ELF-1 (cell line): ENCODE measurements around the gene AARS2.

Experiments used
- DNase-seq: peaks from one replicate; pipeline ENCODE4 v3.0.0-alpha.2; 2016; ENCODE audit warnings: low read depth, low spot score

Gene AARS2

DNA sequence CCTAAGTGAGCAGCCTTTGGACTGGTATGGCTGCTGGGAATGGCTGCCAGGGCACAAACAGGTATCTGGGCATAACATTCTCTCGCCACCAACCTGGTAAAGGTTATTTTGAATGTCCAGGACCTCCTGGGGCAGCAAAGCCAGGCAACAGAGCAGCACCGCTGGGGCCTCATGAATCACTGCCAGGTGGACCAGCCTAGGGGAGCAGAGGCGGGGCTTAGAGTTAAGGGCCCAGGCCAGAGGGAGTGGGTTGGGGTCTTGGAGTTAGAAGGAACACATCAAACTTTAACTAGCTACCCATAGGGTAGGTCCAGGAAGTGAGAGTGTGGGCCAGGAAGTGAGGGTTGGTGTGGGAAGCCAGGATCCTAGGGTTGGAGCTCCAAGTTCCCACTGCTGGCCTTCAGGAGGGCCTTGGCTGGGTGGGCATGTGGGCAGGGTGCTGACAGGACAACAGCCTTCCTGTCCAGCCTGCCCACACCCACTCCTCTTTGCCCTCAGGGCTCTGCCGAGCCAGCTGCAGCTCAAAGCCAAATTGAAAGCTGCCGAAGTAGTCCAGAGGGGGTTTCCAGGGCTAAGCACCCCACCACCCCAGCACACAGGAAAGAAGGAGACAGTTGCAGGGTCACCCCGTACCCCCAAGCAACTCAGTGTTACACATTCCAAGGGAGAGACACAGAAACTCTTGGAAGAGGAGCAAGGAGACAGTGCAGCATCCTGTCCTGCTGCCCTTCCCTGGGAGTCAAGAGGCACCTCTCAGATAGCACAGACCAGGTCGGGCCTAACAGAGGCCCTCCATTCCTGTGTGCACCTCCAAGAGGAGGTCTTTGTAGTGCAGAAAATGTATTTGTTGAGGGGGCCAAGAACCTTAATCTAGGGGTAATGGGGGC is 50.4 kb downstream of the AARS2 start:
- DNase-seq, result no peak

DNA sequence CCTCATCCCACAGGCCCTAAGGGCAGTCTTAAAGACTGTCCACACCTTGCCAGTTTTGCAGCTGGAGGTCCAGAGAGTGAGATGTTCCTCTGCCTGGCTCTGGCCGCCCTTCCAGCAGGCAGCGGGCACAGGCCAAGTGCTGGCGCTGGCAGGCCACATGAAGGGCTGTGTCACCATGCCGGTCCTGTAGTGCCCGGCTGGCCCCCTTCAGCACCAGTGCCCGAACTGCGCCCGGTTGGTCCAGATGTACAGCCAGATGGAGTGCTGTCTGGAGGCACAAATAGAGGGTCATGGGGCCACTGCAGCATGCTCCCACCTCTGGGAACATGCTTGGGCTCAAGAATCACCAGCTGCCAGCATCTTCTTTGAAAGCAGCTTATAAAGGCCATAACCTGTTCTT is 51.6 kb downstream of the AARS2 start:
- DNase-seq, result no peak

DNA sequence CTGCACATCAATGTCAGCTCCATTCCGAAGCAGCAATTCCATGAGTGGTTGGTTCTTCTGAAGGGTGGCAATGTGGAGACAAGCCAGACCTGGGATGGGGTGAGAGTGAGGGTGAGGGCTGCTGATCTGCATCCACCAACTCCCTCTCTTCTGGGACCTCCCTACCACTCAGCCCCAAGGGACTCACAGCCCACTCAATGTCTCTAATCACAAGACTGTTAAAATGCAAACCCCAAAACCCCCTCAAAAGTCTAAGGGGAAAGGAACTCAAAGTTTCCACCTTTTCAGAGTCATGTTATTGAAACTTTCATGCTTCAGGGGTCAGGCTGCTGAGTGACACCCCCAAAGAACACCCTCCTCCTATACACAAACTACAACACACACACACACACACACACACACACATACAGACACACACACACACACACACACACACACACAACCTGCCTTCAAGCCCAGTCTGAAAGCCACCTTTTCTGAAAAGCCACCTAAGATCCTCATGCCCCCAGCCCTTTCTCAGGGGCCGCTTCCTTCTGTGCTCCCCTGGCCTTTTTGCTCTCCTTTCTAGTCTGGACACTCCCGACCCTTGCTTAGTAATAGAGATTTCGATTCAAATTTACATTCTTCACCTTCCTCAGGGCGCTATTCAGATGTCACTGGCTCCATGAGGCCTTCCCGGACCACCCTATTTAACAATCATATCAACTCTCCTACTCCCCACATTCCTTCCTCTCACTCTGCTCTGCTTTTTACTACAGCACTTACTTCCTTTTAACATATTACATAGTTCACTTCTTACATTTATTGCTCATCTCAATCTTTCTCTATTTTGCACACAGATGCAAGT is 52.5 kb downstream of the AARS2 start:
- no peak for DNase-seq

DNA sequence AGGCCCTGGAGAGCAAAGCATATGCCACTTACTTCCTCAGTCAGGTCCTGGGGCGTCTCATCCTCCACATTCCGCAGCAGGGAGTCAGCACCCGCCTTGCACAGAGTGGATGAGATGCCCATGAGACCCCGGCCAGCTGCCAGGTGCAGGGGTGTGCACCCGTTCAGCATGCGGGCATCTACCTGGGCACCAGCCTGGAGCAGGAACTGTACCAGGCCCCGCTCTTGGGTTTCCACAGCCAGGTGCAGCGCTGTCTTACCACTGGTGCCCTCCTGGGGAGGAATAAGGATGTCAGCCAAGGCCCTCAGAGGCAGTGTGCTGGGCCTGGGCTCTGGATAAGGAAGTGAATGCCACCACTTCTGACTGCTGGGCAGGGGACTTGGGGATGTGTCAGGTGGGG is 53.1 kb downstream of the AARS2 start:
- DNase-seq, result no peak

DNA sequence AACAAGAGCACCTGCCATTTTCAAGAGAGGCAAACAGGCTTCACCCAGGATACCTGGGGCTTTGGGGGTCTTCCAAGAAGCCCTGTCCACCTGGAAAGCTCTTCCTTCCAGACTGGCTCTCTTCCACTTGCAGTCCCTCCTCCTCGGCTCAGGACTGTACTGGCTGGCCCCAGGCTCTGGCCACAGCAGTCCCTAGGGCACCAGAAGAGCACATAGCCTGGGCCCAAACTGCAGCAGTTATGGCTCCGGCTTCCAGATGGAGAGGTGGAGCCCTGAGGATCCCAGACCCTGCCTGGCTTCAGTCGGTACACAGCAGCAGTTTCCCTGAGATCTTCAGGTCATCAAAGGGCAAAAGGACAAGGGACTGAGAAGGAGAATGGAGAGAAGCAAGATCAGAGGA is 54.2 kb downstream of the AARS2 start:
- DNase-seq, result no peak

DNA sequence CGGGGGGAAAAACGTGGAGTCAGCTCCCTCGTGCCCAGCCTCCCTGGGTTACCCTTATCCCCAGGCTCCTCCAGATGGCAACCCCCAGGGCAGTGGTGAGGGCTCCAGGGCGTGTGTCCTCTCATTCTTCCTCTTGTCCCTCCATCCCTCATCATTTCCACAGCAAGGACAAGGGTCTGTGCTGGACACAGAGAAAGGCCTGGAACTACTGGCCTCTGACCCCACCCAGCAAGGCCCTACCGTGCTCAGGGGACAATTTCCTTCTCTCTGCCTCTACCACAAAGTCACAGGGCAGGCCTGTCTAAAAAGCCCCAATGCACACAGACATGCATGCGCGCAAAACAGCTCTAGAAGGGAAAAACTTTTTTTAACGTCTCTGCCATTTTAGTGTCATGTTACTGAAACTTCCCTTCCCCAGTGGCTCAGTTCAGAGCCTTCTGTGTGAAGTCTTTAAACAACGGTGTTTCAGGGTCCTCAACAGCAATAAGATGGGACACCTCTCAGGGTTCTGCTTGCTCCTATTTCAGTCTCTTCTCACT is 54.8 kb downstream of the AARS2 start:
- no peak for DNase-seq

DNA sequence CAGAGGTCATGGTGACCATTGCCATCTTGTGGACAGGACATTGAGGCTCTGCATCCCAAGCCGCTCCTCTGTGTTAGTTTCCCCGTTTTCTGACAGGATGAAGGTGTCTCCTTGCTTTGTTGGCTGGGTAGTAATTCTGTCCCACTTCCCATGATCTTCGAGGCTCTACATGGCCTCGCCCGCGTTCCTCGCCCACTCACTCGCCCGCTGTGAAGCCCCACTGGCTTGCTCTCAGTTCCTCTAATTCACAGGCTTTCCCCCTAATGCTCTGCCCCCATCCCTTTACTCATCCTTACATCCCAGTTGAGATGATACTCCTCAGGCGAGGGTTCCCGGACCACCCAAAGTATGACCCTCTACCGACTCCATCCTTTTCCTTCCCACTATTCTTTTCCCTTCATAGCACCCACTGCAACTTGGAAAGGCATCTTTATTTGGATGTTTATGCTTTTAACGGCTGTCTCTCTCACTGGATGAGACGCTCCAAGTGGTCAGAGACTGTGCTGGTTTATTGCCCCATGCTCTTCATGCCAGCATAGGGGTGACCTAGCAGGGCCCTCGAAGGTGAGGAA is 55.3 kb downstream of the AARS2 start:
- DNase-seq, result no peak

DNA sequence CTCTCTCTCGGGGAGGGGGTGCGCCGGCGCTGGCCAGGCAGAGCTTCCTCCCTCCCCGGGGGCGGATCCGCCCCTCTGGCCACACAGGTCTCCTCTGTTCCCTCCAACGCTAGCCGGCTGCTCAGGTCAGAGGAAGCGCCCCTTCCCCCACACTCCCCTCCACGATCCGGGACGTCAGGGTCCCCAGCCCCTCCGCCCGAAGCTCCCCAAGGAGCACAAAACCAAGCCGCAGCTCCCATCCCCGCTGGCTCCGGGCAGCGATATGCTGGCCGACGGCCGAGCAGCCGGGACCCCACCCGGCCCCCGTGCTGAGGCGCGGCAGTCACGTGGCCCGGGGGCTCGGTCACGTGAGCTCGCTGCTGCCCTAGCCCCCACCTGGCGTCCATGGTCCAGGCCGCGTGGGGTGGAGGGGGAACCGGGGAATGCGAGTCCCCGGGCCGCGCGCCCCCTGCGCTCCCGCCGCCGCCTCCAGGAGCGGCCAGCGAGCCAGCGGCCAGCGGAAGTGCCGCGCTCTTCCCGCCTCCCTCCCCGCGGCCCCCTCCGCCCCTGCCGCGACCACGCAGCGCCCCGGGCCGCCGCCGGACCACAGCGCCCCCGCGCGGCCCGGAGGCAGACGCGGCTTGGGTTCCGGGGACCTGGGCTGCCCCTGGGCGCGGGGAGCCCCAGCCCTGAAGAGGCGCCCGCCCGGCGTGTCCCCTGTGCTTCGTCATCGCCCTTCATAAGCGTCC is 56.0 kb downstream of the AARS2 start, which contains the start of gene SLC35B2:
SLC35B2 (minus strand) TSS at position 504 of the 728 bp plus-strand sequence; CDS start at position 386, 118 bp downstream.
- peak; percentile 90 for DNase-seq

DNA sequence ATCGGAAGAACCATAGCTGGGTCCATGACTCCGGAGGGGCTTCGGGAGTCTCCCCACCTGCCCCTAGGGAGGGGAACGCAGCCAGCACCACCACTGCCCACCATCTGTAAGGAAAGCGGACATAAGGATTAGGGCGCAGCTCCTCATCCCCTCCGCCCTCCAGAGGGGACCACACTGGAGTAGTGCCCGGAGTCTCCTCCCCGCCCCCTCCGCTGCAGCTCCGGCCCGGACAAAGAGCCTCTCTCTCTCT is 56.4 kb downstream of the AARS2 start:
- no peak for DNase-seq

DNA sequence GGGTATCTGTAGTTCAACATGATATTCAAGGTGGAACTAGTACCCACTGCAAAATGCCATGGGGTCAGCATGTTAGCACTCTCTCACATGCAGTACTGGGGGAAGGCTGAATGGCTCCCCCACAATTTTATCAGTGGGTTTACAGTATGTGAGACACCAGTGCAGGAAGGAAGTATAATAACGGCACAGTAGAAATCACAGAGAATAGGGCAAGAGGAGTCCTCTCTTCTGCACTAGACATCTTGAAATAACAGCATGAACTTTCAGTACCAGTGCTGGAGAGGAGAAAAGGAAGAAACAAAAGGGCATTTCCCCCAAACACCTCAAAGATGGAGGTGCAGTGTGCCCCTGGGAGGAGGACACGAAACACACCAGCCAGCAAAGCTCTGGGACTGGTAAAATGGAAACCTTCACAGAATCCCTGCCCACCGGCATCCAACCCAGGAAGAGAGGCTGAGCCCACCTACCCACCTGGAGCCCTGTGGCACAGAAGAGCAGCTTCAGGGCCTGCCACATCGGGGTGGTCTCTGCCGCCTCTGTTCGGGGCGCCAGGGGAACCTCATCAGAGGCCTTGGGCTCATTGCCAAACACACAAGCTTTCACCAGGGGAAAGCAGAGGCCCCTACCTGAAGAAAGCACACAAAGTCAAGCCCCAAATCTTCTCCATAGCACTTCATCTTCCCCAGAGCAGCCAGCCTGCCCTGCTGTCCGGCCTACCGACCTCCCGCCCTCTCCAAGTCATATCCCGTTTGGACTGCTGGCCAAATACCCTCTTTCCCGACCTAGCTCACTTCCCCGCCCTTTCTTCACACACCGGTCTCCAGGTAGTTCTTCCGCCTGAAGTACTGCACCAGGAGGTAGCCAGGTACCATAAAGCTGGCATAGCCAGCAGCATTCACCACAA is 57.0 kb downstream of the AARS2 start:
- DNase-seq, result peak; percentile 66

DNA sequence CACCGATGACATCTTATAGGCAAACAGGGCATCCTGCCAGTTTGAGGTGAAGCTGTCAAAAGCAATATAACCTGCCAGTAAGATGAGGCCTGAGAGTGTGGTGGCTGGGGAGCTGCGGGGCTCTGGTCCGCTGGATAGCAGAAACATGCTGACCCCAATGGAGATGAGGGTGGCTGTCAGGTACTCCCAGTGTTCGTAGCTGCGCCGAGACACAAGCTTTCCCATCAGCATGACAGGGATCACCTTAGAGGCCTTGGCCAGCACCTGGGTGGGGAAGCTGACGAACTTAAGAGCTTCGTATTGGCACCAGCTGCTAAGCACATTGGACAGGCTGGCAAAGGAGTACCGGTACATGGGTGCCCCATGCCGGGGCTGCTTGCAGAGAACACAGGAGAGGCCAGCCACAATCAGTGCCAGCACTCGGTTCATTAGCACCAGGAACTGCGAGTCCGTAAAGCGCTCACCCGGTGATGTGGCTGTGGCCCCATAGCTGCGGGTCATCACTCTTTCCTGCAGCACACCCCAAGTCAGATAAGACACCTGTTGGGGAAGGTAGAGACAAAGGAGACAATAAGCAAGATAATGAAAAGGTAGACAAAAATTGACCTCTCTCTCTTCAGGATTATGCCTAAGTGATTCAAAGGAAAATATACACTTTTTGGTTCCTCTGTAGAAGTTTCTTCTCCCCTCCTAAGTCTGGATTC is 57.9 kb downstream of the AARS2 start:
- DNase-seq, result peak; percentile 61

DNA sequence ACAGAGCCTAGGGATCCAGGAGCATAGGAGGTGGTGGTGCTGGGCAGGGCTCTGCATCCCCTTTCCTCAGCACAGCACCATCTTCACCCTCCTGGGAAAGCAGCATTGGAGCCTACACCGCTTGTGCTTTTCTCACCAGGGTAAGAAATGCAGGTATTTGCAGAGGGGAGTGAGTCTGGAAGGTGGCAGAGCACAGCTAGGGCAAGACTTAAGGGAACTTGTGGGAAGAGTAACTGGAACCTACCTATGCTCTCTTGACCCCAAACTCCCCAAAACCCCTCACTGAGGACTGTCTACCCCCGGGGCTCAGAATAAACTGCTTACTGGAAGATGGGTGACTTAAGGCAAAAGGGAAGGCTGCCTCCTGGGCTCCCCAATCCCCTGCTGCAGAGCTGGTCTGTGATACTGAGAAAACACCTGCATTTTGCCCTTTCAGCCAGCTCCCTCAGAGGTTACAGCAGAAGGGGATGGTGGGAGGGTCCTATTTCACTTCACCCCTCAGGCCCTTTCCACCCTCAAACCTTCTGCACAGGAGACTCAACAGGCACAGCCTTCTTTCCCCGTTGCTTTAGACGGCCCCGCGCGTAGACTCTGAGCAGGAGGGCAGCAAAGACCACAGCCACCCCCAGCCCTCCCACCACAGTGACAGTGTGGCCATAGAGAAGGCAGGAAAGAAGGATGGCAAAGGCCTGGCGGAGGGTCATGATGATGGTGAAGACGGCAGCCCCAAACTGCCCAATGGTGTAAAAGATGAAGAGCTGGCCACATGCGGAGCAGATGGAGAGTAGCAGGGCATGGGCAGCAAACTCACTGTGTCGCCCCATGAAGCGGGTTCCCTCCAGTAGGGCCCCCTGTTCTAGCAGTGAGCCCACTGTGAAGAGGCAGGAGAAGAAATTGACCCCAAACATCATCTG is 58.7 kb downstream of the AARS2 start:
- peak; percentile 72 for DNase-seq

DNA sequence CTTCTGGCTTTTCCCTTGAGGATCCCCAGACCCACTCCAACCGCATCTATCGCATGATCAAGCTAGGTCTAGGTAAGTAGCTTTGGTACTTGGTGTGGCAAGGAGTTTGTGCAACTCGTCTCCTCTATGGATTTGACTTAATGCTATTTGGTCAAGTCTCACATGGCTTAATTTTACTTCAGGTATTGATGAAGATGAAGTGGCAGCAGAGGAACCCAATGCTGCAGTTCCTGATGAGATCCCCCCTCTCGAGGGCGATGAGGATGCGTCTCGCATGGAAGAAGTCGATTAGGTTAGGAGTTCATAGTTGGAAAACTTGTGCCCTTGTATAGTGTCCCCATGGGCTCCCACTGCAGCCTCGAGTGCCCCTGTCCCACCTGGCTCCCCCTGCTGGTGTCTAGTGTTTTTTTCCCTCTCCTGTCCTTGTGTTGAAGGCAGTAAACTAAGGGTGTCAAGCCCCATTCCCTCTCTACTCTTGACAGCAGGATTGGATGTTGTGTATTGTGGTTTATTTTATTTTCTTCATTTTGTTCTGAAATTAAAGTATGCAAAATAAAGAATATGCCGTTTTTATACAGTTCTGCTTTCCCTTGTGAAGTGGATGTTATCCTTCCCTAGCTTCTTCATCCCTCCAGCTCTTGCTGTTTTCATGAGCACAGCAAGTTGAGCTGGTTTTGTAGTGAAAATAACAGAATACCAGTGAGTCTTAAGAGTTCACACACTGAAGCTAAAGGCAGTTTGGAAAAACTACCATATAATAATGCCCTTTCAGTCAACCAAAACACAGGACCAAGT is 59.6 kb downstream of the AARS2 start:
- peak; percentile 68 for DNase-seq

DNA sequence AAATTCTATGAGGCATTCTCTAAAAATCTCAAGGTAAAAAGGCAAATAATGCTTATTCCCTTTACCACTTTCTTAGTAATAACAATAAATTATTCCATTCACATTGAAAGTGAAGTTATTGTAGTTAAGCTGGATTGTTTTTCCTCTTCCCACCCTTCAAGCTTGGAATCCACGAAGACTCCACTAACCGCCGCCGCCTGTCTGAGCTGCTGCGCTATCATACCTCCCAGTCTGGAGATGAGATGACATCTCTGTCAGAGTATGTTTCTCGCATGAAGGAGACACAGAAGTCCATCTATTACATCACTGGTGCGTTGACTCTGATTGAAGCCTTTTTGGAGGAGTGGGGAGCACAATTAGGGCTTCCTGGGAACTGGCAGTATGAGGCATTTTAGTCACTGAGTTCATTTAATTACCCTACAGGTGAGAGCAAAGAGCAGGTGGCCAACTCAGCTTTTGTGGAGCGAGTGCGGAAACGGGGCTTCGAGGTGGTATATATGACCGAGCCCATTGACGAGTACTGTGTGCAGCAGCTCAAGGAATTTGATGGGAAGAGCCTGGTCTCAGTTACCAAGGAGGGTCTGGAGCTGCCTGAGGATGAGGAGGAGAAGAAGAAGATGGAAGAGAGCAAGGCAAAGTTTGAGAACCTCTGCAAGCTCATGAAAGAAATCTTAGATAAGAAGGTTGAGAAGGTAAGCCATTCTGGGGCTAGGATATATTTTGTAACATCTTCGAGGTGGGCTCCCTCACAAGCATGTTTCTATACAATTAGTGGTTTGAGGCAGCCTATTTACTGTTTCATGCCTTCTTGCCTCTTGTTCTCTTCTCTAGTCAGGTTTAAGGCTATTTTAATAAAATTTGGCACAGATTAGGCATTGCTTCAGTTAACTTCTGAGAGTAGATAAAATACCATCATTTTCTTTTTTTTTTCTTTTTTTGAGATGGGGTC is 61.3 kb downstream of the AARS2 start:
- no peak for DNase-seq

DNA sequence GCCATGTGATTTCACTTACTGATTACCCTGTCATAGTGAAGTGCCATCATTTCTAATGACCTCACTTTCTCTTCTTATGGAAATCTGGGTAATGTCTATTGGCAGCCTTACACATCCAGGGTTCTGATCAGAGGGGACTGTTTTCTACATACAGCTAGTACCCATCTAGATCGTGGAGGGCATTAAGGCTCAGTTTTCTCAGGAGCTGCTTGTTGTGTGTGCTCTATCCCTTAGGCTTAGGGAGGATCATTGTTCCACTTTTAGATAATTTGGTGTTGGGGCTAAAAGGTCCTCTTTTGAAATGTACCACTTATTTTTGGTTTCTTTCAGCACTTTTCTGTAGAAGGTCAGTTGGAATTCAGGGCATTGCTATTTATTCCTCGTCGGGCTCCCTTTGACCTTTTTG is 62.4 kb downstream of the AARS2 start:
- no peak for DNase-seq

DNA sequence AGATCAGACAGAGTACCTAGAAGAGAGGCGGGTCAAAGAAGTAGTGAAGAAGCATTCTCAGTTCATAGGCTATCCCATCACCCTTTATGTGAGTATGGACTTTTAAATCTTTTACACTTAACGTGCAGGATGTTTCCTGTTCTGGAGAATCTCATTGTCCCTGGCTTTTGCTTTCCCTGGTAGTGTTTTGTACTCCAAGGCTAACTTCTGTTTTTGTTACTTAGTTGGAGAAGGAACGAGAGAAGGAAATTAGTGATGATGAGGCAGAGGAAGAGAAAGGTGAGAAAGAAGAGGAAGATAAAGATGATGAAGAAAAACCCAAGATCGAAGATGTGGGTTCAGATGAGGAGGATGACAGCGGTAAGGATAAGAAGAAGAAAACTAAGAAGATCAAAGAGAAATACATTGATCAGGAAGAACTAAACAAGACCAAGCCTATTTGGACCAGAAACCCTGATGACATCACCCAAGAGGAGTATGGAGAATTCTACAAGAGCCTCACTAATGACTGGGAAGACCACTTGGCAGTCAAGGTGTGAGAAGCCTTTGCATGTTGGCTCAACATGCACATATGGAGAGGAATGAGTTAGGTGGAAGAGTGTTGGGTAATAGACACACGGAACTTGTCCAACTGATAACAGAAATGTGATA is 63.0 kb downstream of the AARS2 start:
- DNase-seq, result no peak
